Activated CD8-positive, alpha-beta memory T cell treated with anti-CD3 and anti-CD28 coated beads, Interleukin-2, amount 50 U/mL, for 1 hour (primary cell): ENCODE data around the gene TRIM31.

ENCODE experiments used
- DNase-seq: peaks from one replicate; pipeline ENCODE4 v3.0.0-alpha.2; 2020; ENCODE audit errors: extremely low read depth

TRIM31 gene

GRCh38 chr6:30113841-30114240 lies 951 bp upstream of the TRIM31 start:
- no peak for DNase-seq

GRCh38 chr6:30112402-30112994 lies 392 bp downstream of the TRIM31 start:
- no peak for DNase-seq

GRCh38 chr6:30111266-30111856 lies 1.5 kb downstream of the TRIM31 start:
- no peak for DNase-seq

GRCh38 chr6:30104661-30105060 lies 8.2 kb downstream of the TRIM31 start:
- DNase-seq = no peak

GRCh38 chr6:30103872-30104179 lies 9.1 kb downstream of the TRIM31 start:
- DNase-seq = no peak

GRCh38 chr6:30102970-30103871 lies 9.7 kb downstream of the TRIM31 start:
- peak; percentile 55 for DNase-seq

- DNase-seq = no peak
These were observed 10.4 kb downstream of the TRIM31 start for GRCh38 chr6:30102414-30102969.

- DNase-seq = no peak
These were observed 11.2 kb downstream of the TRIM31 start for GRCh38 chr6:30101444-30102413.

- no peak for DNase-seq
These were observed 12.1 kb downstream of the TRIM31 start for GRCh38 chr6:30100585-30101443.

GRCh38 chr6:30100154-30100553 lies 12.7 kb downstream of the TRIM31 start:
- DNase-seq = no peak

- DNase-seq = no peak
These were observed 14.8 kb downstream of the TRIM31 start for GRCh38 chr6:30097902-30098768.

GRCh38 chr6:30096829-30097228 lies 16.1 kb downstream of the TRIM31 start:
- DNase-seq = no peak

- no peak for DNase-seq
These were observed 18.8 kb downstream of the TRIM31 start for GRCh38 chr6:30093951-30094661.

GRCh38 chr6:30092852-30093543 lies 19.9 kb downstream of the TRIM31 start:
- no peak for DNase-seq

GRCh38 chr6:30091577-30092381 lies 21.1 kb downstream of the TRIM31 start:
- DNase-seq = no peak

- DNase-seq = no peak
These were observed 25.0 kb downstream of the TRIM31 start for GRCh38 chr6:30087876-30088275.

- no peak for DNase-seq
These were observed 35.7 kb downstream of the TRIM31 start for GRCh38 chr6:30077218-30077617.
